ENCODE results near the gene GNB1. TPM values are rescaled to one million over a fixed set of nuclear protein-coding genes. Genes with fewer than 3 reads are reported as not detected.

GNB1 gene
- polyA plus RNA-seq, 1 experiment: 400 TPM

- DNase-seq (ENCODE audit: low read depth, low spot score): no peak
- no peak overlapping the region for H3K4me3 ChIP-seq (ENCODE audit: low read depth, low read length)
- TF ChIP-seq, protein P1, sequence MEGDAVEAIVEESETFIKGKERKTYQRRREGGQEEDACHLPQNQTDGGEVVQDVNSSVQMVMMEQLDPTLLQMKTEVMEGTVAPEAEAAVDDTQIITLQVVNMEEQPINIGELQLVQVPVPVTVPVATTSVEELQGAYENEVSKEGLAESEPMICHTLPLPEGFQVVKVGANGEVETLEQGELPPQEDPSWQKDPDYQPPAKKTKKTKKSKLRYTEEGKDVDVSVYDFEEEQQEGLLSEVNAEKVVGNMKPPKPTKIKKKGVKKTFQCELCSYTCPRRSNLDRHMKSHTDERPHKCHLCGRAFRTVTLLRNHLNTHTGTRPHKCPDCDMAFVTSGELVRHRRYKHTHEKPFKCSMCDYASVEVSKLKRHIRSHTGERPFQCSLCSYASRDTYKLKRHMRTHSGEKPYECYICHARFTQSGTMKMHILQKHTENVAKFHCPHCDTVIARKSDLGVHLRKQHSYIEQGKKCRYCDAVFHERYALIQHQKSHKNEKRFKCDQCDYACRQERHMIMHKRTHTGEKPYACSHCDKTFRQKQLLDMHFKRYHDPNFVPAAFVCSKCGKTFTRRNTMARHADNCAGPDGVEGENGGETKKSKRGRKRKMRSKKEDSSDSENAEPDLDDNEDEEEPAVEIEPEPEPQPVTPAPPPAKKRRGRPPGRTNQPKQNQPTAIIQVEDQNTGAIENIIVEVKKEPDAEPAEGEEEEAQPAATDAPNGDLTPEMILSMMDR (IDR thresholded peaks at IDR 0.05; ENCODE audit: low read depth, low read length): peak; percentile 29
- no peak overlapping the region for H3K27ac ChIP-seq (ENCODE audit: low read depth, low read length)
- CTCF ChIA-PET: no interaction called here
- no peaks in the 10 kb centered on the region for H3K9me3 ChIP-seq (ENCODE audit: control insufficient read depth, insufficient read depth, low read length)
- POLR2A ChIA-PET: no interaction called here
- H3K27me3 ChIP-seq (ENCODE audit: control insufficient read depth, insufficient read depth, low read length): no peaks in the 10 kb centered on the region
Measured at GRCh38 chr1:1841575-1841995, 49.3 kb downstream of the GNB1 start.

DNA sequence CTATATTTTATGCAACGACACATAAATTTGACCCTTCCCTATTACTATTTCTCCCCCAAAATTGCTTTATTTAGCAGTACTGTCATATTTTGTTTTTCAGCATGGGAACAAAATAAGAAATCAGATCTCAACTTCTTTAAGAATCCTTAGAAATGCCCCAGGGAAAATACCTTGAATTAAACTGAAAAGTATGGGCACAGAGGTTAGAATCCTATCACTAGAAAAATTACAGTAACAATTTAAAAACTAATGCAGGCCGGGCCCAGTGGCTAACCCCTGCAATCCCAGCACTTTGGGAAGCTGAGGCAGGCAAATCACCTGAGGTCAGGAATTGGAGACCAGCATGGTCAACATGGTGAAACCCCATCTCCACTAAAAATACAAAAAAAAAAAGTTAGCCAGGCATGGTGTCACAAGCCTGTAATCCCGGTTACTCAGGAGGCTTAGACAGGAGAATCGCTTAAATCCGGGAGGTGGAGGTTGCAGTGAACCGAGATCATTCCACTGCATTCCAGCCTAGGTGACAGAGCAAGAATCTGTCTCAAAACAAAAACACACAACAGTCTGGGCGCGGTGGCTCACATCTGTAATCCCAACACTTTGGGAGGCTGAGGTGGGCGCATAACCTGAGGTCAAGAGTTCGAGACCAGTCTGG lies 51.4 kb downstream of the GNB1 start:
- POLR2A ChIA-PET: no interaction called here
- no peaks in the 10 kb centered on the region for H3K9me3 ChIP-seq (ENCODE audit: control insufficient read depth, insufficient read depth, low read length)

DNA sequence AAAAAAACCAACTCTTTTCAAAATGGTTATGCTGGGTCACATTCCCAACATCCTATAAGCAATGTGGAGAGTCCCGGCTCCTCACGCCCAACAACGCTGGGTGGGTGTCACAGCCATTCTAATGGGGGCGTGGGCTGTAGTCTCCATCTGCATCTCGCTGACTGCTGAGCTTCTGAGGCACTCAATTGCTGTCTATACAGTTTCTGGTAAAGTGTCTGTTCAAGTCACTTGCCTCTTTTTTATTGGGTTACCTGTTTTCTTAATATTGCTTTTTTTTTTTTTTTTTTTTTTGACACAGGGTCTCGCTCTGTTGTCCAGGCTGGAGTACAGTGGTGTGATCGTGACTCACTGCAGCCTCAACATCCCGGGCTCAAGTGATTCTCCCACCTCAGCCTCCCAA lies 54.8 kb downstream of the GNB1 start:
- TF ChIP-seq, protein P1 (IDR thresholded peaks at IDR 0.05; ENCODE audit: low read depth, low read length): no peak
- POLR2A ChIA-PET: interaction anchor here (0.6 kb wide), 1 partner anchor 19 kb away, joined by 8 read pairs; no protein-coding TSS in a partner anchor
- no peak overlapping the region for H3K27ac ChIP-seq (ENCODE audit: low read depth, low read length)

More for the DNA sequence above, 51.4 kb downstream of the GNB1 start:
- H3K4me3 ChIP-seq (ENCODE audit: low read depth, low read length): no peak overlapping the region
- no peak overlapping the region for H3K27ac ChIP-seq (ENCODE audit: low read depth, low read length)
- CTCF ChIA-PET: no interaction called here
- DNase-seq (ENCODE audit: low read depth, low spot score): no peak
- H3K27me3 ChIP-seq (ENCODE audit: control insufficient read depth, insufficient read depth, low read length): no peaks in the 10 kb centered on the region
- TF ChIP-seq, protein P1 (IDR thresholded peaks at IDR 0.05; ENCODE audit: low read depth, low read length): no peak

DNA sequence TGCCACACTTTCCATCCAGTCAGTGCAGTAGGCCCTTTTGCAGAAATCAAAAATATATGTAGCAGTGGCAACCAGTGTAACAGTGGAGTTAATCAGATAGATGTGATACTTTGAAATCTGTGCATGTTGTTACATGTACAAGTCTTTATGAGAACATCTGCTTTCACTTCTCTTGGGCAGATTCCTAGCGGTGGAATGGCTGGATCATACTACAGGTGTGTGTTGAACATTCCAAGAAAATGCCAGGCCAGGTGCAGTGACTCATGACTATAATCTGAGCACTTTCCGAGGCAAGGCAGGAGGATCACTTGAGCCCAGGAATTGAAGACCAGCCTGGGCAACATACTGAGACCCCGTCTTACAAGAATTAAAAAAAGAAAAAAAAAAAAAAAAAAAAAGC lies 55.3 kb downstream of the GNB1 start:
- Histone ChIP-seq H3K27me3 (ENCODE audit: control insufficient read depth, insufficient read depth, low read length) (no peaks in the 10 kb centered on the region), H3K27ac (ENCODE audit: low read depth, low read length) (no peak overlapping the region), H3K4me3 (ENCODE audit: low read depth, low read length) (no peak overlapping the region), H3K9me3 (ENCODE audit: control insufficient read depth, insufficient read depth, low read length) (no peaks in the 10 kb centered on the region)
- DNase-seq (ENCODE audit: low read depth, low spot score): no peak
- ChIA-PET CTCF (no interaction called here), POLR2A (no interaction called here)
- TF ChIP-seq, protein P1 (IDR thresholded peaks at IDR 0.05; ENCODE audit: low read depth, low read length): no peak

More for the DNA sequence above, 54.8 kb downstream of the GNB1 start:
- H3K27me3 ChIP-seq (ENCODE audit: control insufficient read depth, insufficient read depth, low read length): no peaks in the 10 kb centered on the region
- no peak overlapping the region for H3K4me3 ChIP-seq (ENCODE audit: low read depth, low read length)
- CTCF ChIA-PET: no interaction called here
- no peaks in the 10 kb centered on the region for H3K9me3 ChIP-seq (ENCODE audit: control insufficient read depth, insufficient read depth, low read length)
- no peak for DNase-seq (ENCODE audit: low read depth, low spot score)

GRCh38 chr1:1833916-1834325 lies 57.0 kb downstream of the GNB1 start:
- POLR2A ChIA-PET: interaction anchor here (0.6 kb wide), 1 partner anchor 27 kb away, joined by 4 read pairs; no protein-coding TSS in a partner anchor
- H3K4me3 ChIP-seq (ENCODE audit: low read depth, low read length): no peak overlapping the region
- CTCF ChIA-PET: no interaction called here
- TF ChIP-seq, protein P1 (IDR thresholded peaks at IDR 0.05; ENCODE audit: low read depth, low read length): no peak
- DNase-seq (ENCODE audit: low read depth, low spot score): no peak
- H3K9me3 ChIP-seq (ENCODE audit: control insufficient read depth, insufficient read depth, low read length): no peaks in the 10 kb centered on the region
- H3K27ac ChIP-seq (ENCODE audit: low read depth, low read length): no peak overlapping the region
- H3K27me3 ChIP-seq (ENCODE audit: control insufficient read depth, insufficient read depth, low read length): no peaks in the 10 kb centered on the region

Measured in AG04450 (cell line).